SK-N-SH (cell line): ENCODE data around the gene COMMD7. TPM values are rescaled to one million over a fixed set of nuclear protein-coding genes. Genes with fewer than 3 reads are reported as not detected.
A peak's percentile ranks its signal among the peaks of the same experiment; 100 is the strongest.

Source experiments
- CTCF ChIA-PET: fragments of 300-600, 350-600 bp; formaldehyde crosslinking; extraction: SDS; loops from one replicate; lab custom pipeline; 2021; lab: Yijun Ruan, JAX
- POLR2A ChIA-PET: fragments of 350-600 bp; sonication (Branson Sonifier 250); formaldehyde crosslinking; extraction: SDS; loops from one replicate; lab custom pipeline; 2020; ENCODE audit warnings: antibody characterized with exemption, inconsistent platforms; lab: Yijun Ruan, JAX
- DNase-seq: peaks from one replicate; pipeline ENCODE4 v3.0.0; 2012
- H2AFZ ChIP-seq: fragments of 200-600 bp; sonication (generic); 2 replicates; pipeline ENCODE4 v1.8.1; 2016; ENCODE audit warnings: antibody characterized with exemption, mild to moderate bottlenecking, low read depth
- H3F3A ChIP-seq: fragments of 200-600 bp; sonication (generic); replicated peaks from 2 replicates; pipeline ENCODE3; 2016; ENCODE audit warnings: antibody characterized with exemption, mild to moderate bottlenecking; ENCODE audit not compliant: insufficient read depth
- H3K27ac ChIP-seq, 2 experiments: fragments of 200-500 bp in 1 of 2; fragments of 200-600 bp in 1 of 2; sonication (Bioruptor generic) in 1 of 2; sonication (generic), shearing (Covaris generic) in 1 of 2; 2 replicates each; pipeline versions ENCODE4 v1.5.1 to v1.6.1; 2014 to 2016; ENCODE audit warnings: low read depth in 2 of 2, inconsistent platforms in 1 of 2, low read length in 1 of 2, mild to moderate bottlenecking in 1 of 2, mixed read lengths in 1 of 2
- H3K27me3 ChIP-seq: fragments of 200-600 bp; sonication (generic), shearing (Covaris generic); 2 replicates; pipeline ENCODE4 v1.6.1; 2016; ENCODE audit warnings: mixed run types; ENCODE audit not compliant: insufficient read depth
- H3K36me3 ChIP-seq, 2 experiments: fragments of 200-500 bp in 1 of 2; fragments of 200-600 bp in 1 of 2; sonication (Bioruptor generic) in 1 of 2; sonication (generic) in 1 of 2; replicated peaks in 1 of 2; 2 replicates each; pipeline versions ENCODE3 to v1.5.1; 2014 to 2016; ENCODE audit warnings: low read length in 1 of 2, mild to moderate bottlenecking in 1 of 2; ENCODE audit not compliant: insufficient read depth in 2 of 2, control insufficient read depth in 1 of 2
- H3K4me1 ChIP-seq, 2 experiments: fragments of 200-500 bp in 1 of 2; fragments of 200-600 bp in 1 of 2; sonication (Bioruptor generic) in 1 of 2; sonication (generic), shearing (Covaris generic) in 1 of 2; 2 replicates each; pipeline versions ENCODE4 v1.5.1 to v1.6.1; 2014 to 2016; ENCODE audit warnings: low read depth in 1 of 2, low read length in 1 of 2, mixed run types in 1 of 2; ENCODE audit not compliant: insufficient read depth in 2 of 2, control insufficient read depth in 1 of 2
- H3K4me2 ChIP-seq: fragments of 200-600 bp; sonication (generic), shearing (Covaris generic); 2 replicates; pipeline ENCODE4 v1.6.1; 2017; ENCODE audit warnings: mixed run types
- H3K4me3 ChIP-seq, 2 experiments: fragments of 200-500 bp in 1 of 2; fragments of 200-600 bp in 1 of 2; sonication (Bioruptor generic) in 1 of 2; sonication (generic), shearing (Covaris generic) in 1 of 2; 2 replicates each; pipeline versions ENCODE4 v1.5.1 to v1.8.1; 2014 to 2016; ENCODE audit warnings: low read depth in 2 of 2, inconsistent platforms in 1 of 2, low read length in 1 of 2, mild to moderate bottlenecking in 1 of 2, mixed read lengths in 1 of 2, moderate library complexity in 1 of 2
- H3K79me2 ChIP-seq: fragments of 200-600 bp; sonication (generic); 2 replicates; pipeline ENCODE4 v1.8.1; 2017; ENCODE audit warnings: mild to moderate bottlenecking; ENCODE audit not compliant: insufficient read depth
- H3K9ac ChIP-seq: fragments of 200-600 bp; sonication (generic); 2 replicates; pipeline ENCODE4 v1.6.1; 2017; ENCODE audit warnings: mixed run types
- H3K9me2 ChIP-seq: fragments of 200-600 bp; sonication (generic); 2 replicates; pipeline ENCODE4 v1.6.1; 2017; ENCODE audit warnings: mixed run types
- H3K9me3 ChIP-seq: fragments of 200-600 bp; sonication (generic); 2 replicates; pipeline ENCODE4 v1.6.1; 2017; ENCODE audit warnings: mixed run types, mild to moderate bottlenecking, moderate library complexity
- H4K20me1 ChIP-seq: fragments of 200-600 bp; sonication (generic); 2 replicates; pipeline ENCODE4 v1.6.1; 2017; ENCODE audit warnings: mild to moderate bottlenecking, mixed run types; ENCODE audit not compliant: insufficient read depth
- CHD2 ChIP-seq: fragments of 150-350 bp; IDR thresholded peaks from 2 replicates; pipeline ENCODE4 v1.6.1; 2018; ENCODE audit warnings: low read length; ENCODE audit not compliant: partially characterized antibody
- MAX ChIP-seq: IDR thresholded peaks from 2 replicates; pipeline ENCODE4 v1.4.0; 2012; ENCODE audit warnings: low read depth
- PBX3 ChIP-seq: IDR thresholded peaks from 2 replicates; pipeline ENCODE4; 2012
- RFX5 ChIP-seq: IDR thresholded peaks from 2 replicates; pipeline ENCODE4 v1.6.1; 2012; ENCODE audit warnings: mild to moderate bottlenecking, improper control_type of control experiment, low read length
- TAF1 ChIP-seq: IDR thresholded peaks from 2 replicates; pipeline ENCODE4 v1.6.1; 2012; ENCODE audit warnings: low read depth, mild to moderate bottlenecking, low read length, moderate library complexity, borderline replicate concordance
- USF1 ChIP-seq: IDR thresholded peaks from 2 replicates; pipeline ENCODE4 v1.4.0; 2012; ENCODE audit warnings: low read depth, borderline replicate concordance
- USF2 ChIP-seq: fragments of 150-350 bp; IDR thresholded peaks from 2 replicates; pipeline ENCODE4 v1.6.1; 2017; ENCODE audit warnings: antibody characterized with exemption, low read length, low read depth, borderline replicate concordance
- WGBS: methylation state at CpG from one replicate; pipeline ENCODE4 v1.1.6; 2017; ENCODE audit warnings: low lambda C conversion rate; 5-methylcytosine and 5-hydroxymethylcytosine counted together
- polyA plus RNA-seq, 3 experiments: library from polyadenylated mRNA; depleted of rRNA; stranded (reverse); fragments of >200 nt; gene quantifications; 2 replicates each; pipeline ENCODE4 v1.2.3, GENCODE V29; 2012

Gene COMMD7
- polyA plus RNA-seq, 1 of the 3 experiments (the other 2 are of a cell fraction) = 38.0 TPM

GRCh38 chr20:32681175-32682084 is 61.8 kb downstream of the COMMD7 start:
- H3K9ac ChIP-seq = no peak overlapping the region
- POLR2A ChIA-PET = interaction anchor here (0.8 kb wide), 1 partner anchor 97 kb away, joined by 3 read pairs; no protein-coding TSS in a partner anchor
- H3K27ac ChIP-seq = no peak overlapping the region
- H3K9me2 ChIP-seq = no peaks in the 10 kb centered on the region
- 0 out of 2 replicates have a peak overlapping the region, but pooled peaks have one; percentile 46 for H2AFZ ChIP-seq
- H3K27me3 ChIP-seq = no peaks in the 10 kb centered on the region
- H3K79me2 ChIP-seq = no peaks in the 10 kb centered on the region
- H3K9me3 ChIP-seq = no peaks in the 10 kb centered on the region
- no peaks in the 10 kb centered on the region for H4K20me1 ChIP-seq
- CTCF ChIA-PET = interaction anchor here (0.8 to 1.9 kb wide), 3 partner anchors 29 to 109 kb away, joined by 3 to 8 read pairs (median 6); no protein-coding TSS in a partner anchor
- no peaks in the 10 kb centered on the region for H3K36me3 ChIP-seq
- H3K4me2 ChIP-seq = peak overlapping the region; percentile 57
- TF ChIP-seq USF1 (no peak), PBX3 (peak; percentile 62), CHD2 (peak; percentile 16)
- peaks cover 22 to 24% of the 10 kb centered on the region in 2 experiments; a peak in 3 of 4 replicates for H3K4me1 ChIP-seq
- peak; percentile 54 for DNase-seq
- 73% methylated on average over 17 of the region's 20 CpGs for WGBS
- no peak overlapping the region for H3K4me3 ChIP-seq
- peaks cover 11% of the 10 kb centered on the region for H3F3A ChIP-seq

GRCh38 chr20:32680544-32681174 is 62.6 kb downstream of the COMMD7 start:
- Histone ChIP-seq H3K4me1 (peaks cover 18% of the 10 kb centered on the region in 2 experiments; a peak in 3 of 4 replicates), H3K36me3 (no peaks in the 10 kb centered on the region), H3K9ac (no peak overlapping the region), H3K9me2 (no peaks in the 10 kb centered on the region), H3K27ac (no peak overlapping the region), H3K9me3 (no peaks in the 10 kb centered on the region), H3F3A (peaks cover 9% of the 10 kb centered on the region), H4K20me1 (no peaks in the 10 kb centered on the region), H3K4me3 (no peak overlapping the region), H3K4me2 (peak overlapping the region; percentile 57), H2AFZ (no peak overlapping the region), H3K79me2 (no peaks in the 10 kb centered on the region)
- ChIA-PET POLR2A (no interaction called here), CTCF (interaction anchor here (1.2 to 1.9 kb wide), 2 partner anchors 97 to 109 kb away, joined by 6 to 8 read pairs; no protein-coding TSS in a partner anchor)
- WGBS = 100% methylated on average over 1 of the region's 1 CpG
- no peak for TF ChIP-seq MAX
- no peak for TF ChIP-seq USF1
- no peak for TF ChIP-seq RFX5
- TF ChIP-seq PBX3 = no peak
- TF ChIP-seq TAF1 = no peak
- TF ChIP-seq USF2 = no peak
- TF ChIP-seq, all 33 proteins: peak for 0
- H3K27me3 ChIP-seq = no peaks in the 10 kb centered on the region
- DNase-seq = no peak
